ENCODE results near the gene MAD1L1.

MAD1L1 gene

DNA sequence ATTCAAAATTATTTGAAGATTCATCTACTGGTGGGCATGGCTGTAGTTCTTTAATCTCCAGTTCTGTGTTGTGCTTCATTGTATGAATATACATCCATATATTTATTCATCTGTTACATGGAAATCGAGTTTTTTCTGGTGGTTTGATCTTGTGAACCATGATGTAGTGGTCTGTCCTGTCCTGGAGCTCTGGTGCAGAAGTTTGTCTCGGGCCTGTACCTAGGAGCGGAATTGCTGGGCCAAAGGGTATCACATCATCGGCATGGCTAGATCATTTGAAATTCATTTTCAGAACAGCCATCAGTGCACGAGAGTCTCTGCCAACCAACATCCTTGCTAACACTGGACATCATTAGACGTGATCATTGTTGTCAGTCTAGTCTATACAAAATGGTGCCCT, 455.6 kb downstream of the MAD1L1 start:
- DNase-seq, result no peak

DNA sequence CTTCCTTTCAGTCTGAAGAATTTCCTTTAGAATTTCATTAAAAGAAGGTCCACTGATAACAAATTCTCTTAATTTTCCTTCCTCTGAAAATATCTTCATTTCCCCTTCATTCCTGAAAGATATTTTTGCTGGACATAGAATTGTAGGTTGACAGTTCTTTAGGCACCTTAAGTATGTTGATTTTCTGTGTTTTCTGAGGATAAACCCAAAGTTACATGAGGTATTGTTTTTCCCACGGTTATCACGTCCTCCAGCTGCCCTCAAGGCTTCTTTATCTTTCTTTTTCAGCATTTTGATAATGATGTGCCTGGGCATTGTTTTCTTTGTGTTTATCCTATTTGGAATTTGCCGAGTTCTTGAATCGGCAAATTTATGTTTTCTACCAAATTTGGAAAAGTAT, 457.4 kb downstream of the MAD1L1 start:
- no peak for DNase-seq

DNA sequence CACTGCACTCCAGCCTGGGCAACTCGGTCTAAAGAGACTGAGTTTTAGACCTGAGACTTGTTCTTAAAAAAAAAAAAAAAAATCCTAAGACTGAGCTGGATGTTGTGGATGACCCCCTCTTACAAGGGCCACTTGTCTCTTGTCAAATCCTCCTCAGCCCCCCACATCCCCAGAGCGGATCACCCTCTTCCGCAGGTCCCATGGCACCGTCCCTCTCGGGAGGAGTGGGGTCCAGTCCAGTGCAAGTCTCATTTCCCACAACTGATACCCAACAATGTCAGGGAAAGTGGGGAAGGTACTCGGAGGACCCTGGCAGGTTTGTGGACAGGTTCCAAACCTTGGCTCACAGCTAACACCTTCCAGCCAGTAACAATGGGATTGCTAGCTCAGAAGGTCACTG, 462.4 kb downstream of the MAD1L1 start:
- no peak for DNase-seq

- DNase-seq, result no peak
Measured at GRCh38 chr7:1769286-1770200, 463.2 kb downstream of the MAD1L1 start.

- DNase-seq, result no peak
Measured at GRCh38 chr7:1768832-1769231, 463.9 kb downstream of the MAD1L1 start.

- DNase-seq, result no peak
Measured at GRCh38 chr7:1767524-1767923, 465.2 kb downstream of the MAD1L1 start.
